ENCODE data around the gene ASXL2.
"Not testable (repeated sequence)": the region's sequence is repeated elsewhere in the genome, so short reads cannot be mapped to it uniquely, and the experiment has no call there.

The ASXL2 gene

GRCh38 chr2:25831746-25832449 lies 46.4 kb downstream of the ASXL2 start:
- DNase-seq = no peak

GRCh38 chr2:25829828-25830227 lies 48.5 kb downstream of the ASXL2 start:
- DNase-seq = no peak

- no peak for DNase-seq
Measured at GRCh38 chr2:25829377-25829704, 48.9 kb downstream of the ASXL2 start.

- not testable (repeated sequence) for DNase-seq
Measured at GRCh38 chr2:25828532-25829376, 49.5 kb downstream of the ASXL2 start.

GRCh38 chr2:25825238-25825637 lies 53.0 kb downstream of the ASXL2 start:
- no peak for DNase-seq

GRCh38 chr2:25824718-25825117 lies 53.6 kb downstream of the ASXL2 start:
- no peak for DNase-seq

- no peak for DNase-seq
Measured at GRCh38 chr2:25824216-25824615, 54.1 kb downstream of the ASXL2 start.

- no peak for DNase-seq
Measured at GRCh38 chr2:25822190-25823117, 55.8 kb downstream of the ASXL2 start.

GRCh38 chr2:25821225-25822056 lies 56.8 kb downstream of the ASXL2 start:
- DNase-seq = no peak

- DNase-seq = no peak
Measured at GRCh38 chr2:25819597-25820039, 58.7 kb downstream of the ASXL2 start.

GRCh38 chr2:25817630-25818029 lies 60.7 kb downstream of the ASXL2 start:
- no peak for DNase-seq

GRCh38 chr2:25817006-25817405 lies 61.3 kb downstream of the ASXL2 start:
- no peak for DNase-seq

GRCh38 chr2:25816249-25816648 lies 62.0 kb downstream of the ASXL2 start:
- DNase-seq = no peak

GRCh38 chr2:25814681-25815080 lies 63.6 kb downstream of the ASXL2 start:
- no peak for DNase-seq

- no peak for DNase-seq
Measured at GRCh38 chr2:25810428-25810827, 67.9 kb downstream of the ASXL2 start.

GRCh38 chr2:25809646-25810045 lies 68.6 kb downstream of the ASXL2 start:
- no peak for DNase-seq

- no peak for DNase-seq
Measured at GRCh38 chr2:25808006-25808383, 70.3 kb downstream of the ASXL2 start.

GRCh38 chr2:25806941-25807340 lies 71.3 kb downstream of the ASXL2 start:
- DNase-seq = no peak

GRCh38 chr2:25805987-25806386 lies 72.3 kb downstream of the ASXL2 start:
- no peak for DNase-seq

- no peak for DNase-seq
Measured at GRCh38 chr2:25804338-25804737, 73.9 kb downstream of the ASXL2 start.

GRCh38 chr2:25799301-25799700 lies 79.0 kb downstream of the ASXL2 start:
- DNase-seq = no peak
